SJSA1 (cell line): ENCODE data around the gene TMEM30A. TPM values are rescaled to one million over a fixed set of nuclear protein-coding genes. Genes with fewer than 3 reads are reported as not detected.

Experiments
- DNase-seq, 2 experiments: peaks; one replicate each; pipeline ENCODE4 v3.0.0-alpha.2; 2015 to 2020; ENCODE audit warnings: low spot score in 2 of 2, low read depth in 1 of 2
- H3K27ac ChIP-seq: fragments of 250-450 bp; sonication (Bioruptor Pico); 2 replicates; pipeline ENCODE4 v1.5.1; 2020; ENCODE audit warnings: mild to moderate bottlenecking, moderate library complexity
- H3K27me3 ChIP-seq: fragments of 250-450 bp; sonication (Bioruptor Pico); replicated peaks from 2 replicates; pipeline ENCODE4 v1.5.1; 2020; ENCODE audit warnings: mild to moderate bottlenecking, moderate library complexity
- H3K36me3 ChIP-seq: fragments of 250-450 bp; sonication (Bioruptor Pico); 2 replicates; pipeline ENCODE4 v1.5.1; 2020; ENCODE audit warnings: mild to moderate bottlenecking
- H3K4me1 ChIP-seq: fragments of 250-450 bp; sonication (Bioruptor Pico); replicated peaks from 2 replicates; pipeline ENCODE4 v1.6.1; 2021; ENCODE audit warnings: mild to moderate bottlenecking
- H3K4me3 ChIP-seq: fragments of 250-450 bp; sonication (Bioruptor Pico); 2 replicates; pipeline ENCODE4 v1.5.1; 2020; ENCODE audit warnings: mild to moderate bottlenecking
- H3K9me3 ChIP-seq: fragments of 250-450 bp; sonication (Bioruptor Pico); replicated peaks from 2 replicates; pipeline ENCODE4 v1.5.1; 2020; ENCODE audit warnings: mild to moderate bottlenecking
- total RNA-seq: library from RNA; depleted of rRNA; stranded (reverse); fragments of >200 nt; shearing (Covaris generic); gene quantifications from 2 replicates; pipeline ENCODE4 v1.2.3, GENCODE V29; 2014

The TMEM30A gene
- total RNA-seq, 1 experiment from 2014 or later = 253 TPM

DNA sequence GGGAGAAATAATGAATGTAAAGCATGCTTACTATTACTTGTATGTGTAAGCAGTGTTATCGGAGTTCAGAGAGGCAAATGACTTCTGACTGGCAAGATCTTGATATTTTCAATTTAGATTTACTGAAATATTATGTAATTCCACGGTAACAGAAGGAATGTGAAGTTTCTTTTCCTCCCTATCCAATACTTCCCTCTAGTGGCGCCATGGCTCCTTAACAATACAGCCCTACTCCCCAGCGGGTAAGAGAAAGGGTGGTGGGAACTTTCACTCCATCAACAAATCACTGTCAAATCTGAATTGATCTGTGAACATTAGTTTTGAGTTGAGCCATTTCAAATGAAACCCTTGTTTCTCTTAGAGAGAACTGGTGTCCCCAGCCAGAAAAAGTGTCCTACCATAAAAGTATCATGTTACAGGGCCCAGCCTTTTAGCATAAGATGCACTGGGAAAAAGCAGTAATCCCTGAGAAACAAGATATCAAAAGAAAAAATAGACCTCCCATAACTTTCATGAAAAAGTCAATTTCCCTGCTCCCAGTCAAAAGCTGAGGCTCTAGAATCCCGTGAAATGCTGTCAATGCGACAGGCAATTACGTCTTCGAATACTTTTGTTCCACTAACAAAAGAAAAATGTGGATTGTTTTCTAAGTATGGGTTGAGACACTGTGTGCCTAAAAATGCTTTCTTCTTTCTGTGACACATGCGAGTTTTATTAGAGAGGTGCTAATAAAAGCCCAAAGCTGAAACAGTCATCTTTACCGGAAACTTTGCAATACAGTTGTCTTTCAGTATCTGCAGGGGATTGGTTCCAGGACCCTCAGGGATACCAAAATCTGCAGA is 53.9 kb downstream of the TMEM30A start:
- H3K27ac ChIP-seq = no peak overlapping the region
- H3K4me1 ChIP-seq = peaks cover 19% of the 10 kb centered on the region
- H3K9me3 ChIP-seq = no peaks in the 10 kb centered on the region
- H3K4me3 ChIP-seq = no peak overlapping the region
- no peaks in the 10 kb centered on the region for H3K36me3 ChIP-seq
- peak; percentile 62 to 64 for DNase-seq
- no peaks in the 10 kb centered on the region for H3K27me3 ChIP-seq

DNA sequence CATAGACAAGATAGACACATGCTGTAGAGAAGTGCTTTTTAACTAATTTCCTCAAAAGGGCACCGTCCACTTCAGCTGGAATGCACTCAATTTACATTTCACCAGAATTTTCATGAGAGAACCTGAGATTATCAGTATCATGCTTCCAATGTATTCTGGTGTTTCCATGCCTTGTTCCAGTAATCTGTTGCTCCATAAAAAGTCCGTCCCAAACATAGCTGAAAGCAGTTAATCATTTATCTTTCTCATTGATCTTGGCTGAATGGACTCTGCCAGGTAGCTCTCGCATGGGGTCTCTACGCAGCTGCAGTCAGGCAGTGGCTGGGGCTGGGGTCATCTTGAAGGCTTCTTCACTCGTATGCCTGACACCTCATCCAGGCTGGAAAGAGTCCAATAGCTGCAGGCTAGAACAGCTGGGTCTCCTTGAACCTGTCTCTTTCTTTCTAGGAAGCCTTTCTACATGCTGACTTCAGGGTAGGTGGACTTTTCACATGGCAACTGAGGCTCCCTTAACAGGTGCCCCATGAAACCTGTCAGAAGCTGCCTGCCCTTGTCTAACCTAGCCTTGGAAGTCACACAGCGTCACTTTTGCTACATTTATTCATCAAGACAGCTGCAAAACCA is 60.2 kb downstream of the TMEM30A start:
- no peak for DNase-seq
- no peaks in the 10 kb centered on the region for H3K36me3 ChIP-seq
- no peak overlapping the region for H3K27ac ChIP-seq
- no peak overlapping the region for H3K4me3 ChIP-seq
- H3K9me3 ChIP-seq = no peaks in the 10 kb centered on the region
- H3K27me3 ChIP-seq = no peaks in the 10 kb centered on the region
- H3K4me1 ChIP-seq = peaks cover 26% of the 10 kb centered on the region

DNA sequence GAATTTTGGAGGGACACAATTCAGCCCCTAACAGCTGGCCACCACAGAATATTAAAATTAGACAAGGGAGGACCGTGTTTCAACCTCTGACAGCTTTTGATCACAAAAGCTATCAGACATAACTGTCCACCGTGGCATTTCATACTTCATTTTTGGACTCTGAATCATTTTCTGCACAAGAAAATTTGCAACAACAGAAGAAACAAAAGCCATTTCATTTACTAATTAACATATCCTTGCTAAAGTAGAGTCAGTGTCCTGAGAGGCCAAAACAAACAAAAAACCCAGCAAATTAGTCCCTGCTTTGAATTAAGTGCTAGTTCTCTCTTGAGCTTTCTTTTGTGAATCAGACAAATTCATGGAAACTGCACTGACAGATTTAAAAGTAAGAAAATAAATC is 61.2 kb downstream of the TMEM30A start:
- H3K4me3 ChIP-seq = no peak overlapping the region
- H3K4me1 ChIP-seq = peaks cover 26% of the 10 kb centered on the region
- DNase-seq = no peak

DNA sequence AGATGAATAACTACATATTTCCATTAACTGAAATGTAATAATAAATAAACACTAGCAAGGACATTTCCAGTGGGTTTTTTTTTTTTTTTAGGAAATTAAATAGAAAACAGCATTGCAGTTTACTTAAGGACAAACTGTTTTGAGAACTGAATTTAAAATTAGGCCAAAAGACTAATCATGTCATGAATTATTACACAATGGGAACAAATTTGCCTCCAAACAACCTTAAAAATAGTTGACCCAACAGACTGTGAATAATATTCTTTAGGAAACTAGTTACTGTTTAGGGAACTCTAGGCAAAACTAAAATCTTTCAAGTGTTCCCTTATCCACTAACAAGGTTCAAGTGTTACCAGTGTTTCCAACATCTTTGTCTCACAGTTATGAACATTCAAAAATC is 62.3 kb downstream of the TMEM30A start:
- H3K4me1 ChIP-seq = peaks cover 36% of the 10 kb centered on the region
- no peaks in the 10 kb centered on the region for H3K27me3 ChIP-seq
- H3K9me3 ChIP-seq = no peaks in the 10 kb centered on the region
- no peak overlapping the region for H3K27ac ChIP-seq
- no peak for DNase-seq
- no peak overlapping the region for H3K4me3 ChIP-seq
- no peaks in the 10 kb centered on the region for H3K36me3 ChIP-seq

More for the DNA sequence above, 61.2 kb downstream of the TMEM30A start:
- Histone ChIP-seq H3K9me3 (no peaks in the 10 kb centered on the region), H3K27me3 (no peaks in the 10 kb centered on the region), H3K36me3 (no peaks in the 10 kb centered on the region), H3K27ac (no peak overlapping the region)

DNA sequence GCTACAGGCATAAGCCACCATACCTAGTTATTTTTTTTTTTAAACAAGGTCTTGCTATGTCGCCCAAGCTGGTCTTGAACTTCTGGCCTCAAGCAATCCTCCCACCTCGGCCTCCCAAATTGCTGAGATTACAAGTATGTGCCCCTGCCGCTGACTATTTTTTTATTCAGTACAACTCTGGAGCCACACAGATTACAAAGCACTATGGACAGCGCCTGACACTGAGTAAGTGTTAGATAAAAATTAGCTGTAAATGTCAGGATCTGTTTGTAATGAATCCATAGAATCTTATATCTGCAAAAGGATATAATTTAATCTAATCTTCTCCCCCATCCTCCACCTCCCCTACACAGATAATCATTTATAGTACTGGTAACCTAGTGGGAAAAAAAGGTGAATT is 63.5 kb downstream of the TMEM30A start:
- peaks cover 33% of the 10 kb centered on the region for H3K4me1 ChIP-seq
- no peak overlapping the region for H3K27ac ChIP-seq
- H3K36me3 ChIP-seq = no peaks in the 10 kb centered on the region
- H3K27me3 ChIP-seq = no peaks in the 10 kb centered on the region
- no peak overlapping the region for H3K4me3 ChIP-seq
- no peak for DNase-seq
- H3K9me3 ChIP-seq = no peaks in the 10 kb centered on the region

DNA sequence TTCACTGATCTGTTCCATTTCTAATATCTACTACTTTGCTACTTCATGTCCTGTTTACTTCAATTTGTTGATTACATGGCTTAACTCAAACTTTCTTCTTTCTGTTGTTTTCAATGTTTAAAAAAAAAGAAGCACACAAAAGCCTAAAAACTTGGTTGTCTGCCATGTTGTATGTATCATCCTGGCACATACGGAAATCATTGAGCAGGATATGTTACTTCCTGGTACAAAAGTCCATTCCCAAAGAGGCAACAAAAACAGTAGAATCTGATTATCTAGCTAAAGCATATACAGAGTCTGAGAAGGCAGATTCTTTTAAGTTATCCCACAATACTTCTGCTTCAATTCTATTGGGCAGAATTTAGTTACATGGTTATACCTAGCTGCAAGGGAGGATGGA is 64.2 kb downstream of the TMEM30A start:
- Histone ChIP-seq H3K27me3 (no peaks in the 10 kb centered on the region), H3K36me3 (no peaks in the 10 kb centered on the region), H3K27ac (no peak overlapping the region), H3K9me3 (no peaks in the 10 kb centered on the region), H3K4me1 (peaks cover 30% of the 10 kb centered on the region), H3K4me3 (no peak overlapping the region)
- DNase-seq = no peak

DNA sequence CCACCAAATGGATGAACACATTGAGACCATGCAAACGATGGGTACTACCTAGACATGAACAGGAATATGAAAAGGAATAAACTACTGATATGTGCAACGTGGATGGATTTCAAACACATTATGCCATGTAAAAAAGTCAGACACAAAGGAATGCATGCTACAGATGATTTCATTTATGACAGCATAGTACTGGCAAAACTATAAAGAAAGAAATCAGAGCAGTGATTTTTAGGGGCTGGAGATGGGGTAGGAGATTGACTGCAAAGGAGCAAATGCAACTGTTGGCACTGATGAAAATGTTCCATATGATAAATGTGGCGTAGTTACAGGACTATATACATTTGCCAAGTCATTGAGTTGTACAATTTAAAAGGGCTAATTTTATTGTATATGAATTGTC is 65.3 kb downstream of the TMEM30A start:
- no peak for DNase-seq
- Histone ChIP-seq H3K27ac (no peak overlapping the region), H3K36me3 (no peaks in the 10 kb centered on the region), H3K4me1 (peaks cover 38% of the 10 kb centered on the region), H3K4me3 (no peak overlapping the region), H3K9me3 (no peaks in the 10 kb centered on the region), H3K27me3 (no peaks in the 10 kb centered on the region)

DNA sequence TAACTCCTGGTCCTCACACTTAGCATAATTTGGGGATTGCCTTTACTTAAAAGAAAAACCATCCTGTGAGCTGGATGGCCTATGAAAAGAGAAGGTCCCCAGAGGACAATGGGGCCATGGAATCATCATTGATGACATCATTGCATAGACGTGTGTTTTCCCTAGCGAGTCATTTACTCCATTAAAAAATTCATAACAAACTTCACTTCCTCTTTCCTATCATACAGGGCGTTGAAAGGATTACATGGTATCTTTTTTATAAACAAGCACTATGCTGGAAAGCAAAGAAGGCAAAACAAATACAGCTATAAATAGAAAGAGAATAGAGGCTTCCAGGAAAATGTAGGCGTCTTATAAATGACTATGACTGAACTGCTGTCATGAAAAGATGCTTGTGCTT is 67.4 kb downstream of the TMEM30A start:
- DNase-seq = peak; percentile 61 to 89
- H3K4me1 ChIP-seq = peaks cover 53% of the 10 kb centered on the region
- H3K27me3 ChIP-seq = no peaks in the 10 kb centered on the region
- H3K9me3 ChIP-seq = no peaks in the 10 kb centered on the region
- no peak overlapping the region for H3K4me3 ChIP-seq
- no peaks in the 10 kb centered on the region for H3K36me3 ChIP-seq
- H3K27ac ChIP-seq = peak overlapping the region; percentile 58

DNA sequence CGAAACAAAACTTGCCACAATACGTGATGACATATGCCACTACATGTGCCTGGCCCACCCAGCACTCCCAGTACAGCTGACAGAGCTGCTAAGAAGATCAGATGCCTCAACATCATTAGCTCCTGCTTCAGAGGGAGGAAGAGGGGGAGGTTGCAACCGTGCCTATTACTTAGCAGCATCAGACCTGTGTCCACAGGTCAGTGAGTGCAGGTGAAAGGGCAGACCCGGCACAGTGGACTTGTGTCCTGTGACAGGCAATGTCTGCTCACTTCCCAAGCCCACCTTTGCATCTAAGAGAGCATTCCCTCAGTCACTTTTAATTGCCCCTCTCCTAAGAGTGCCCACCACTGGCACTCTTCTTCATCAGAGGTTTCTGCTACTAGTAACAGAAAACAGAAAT is 69.3 kb downstream of the TMEM30A start:
- Histone ChIP-seq H3K27me3 (no peaks in the 10 kb centered on the region), H3K4me3 (no peak overlapping the region), H3K36me3 (no peaks in the 10 kb centered on the region), H3K9me3 (no peaks in the 10 kb centered on the region), H3K4me1 (peaks cover 68% of the 10 kb centered on the region), H3K27ac (no peak overlapping the region)
- no peak for DNase-seq

DNA sequence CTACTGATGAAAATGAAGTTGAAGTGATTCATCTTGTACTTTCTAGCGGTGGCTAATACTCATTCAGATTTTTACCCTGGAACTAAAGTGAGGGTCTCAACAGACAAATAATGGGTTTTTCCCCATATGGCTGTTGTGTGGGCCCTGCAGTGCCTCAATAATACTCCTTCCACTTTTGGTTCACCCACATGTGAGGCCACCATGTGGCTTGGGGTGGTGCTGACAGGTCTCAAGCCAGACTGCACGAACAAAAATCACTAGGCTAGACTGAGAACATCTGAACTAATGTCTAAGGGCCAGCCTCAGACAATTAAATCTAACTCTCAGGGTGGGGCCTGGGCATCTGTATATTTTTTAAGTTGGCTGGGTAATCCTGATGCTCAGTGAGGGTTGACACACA is 70.9 kb downstream of the TMEM30A start:
- Histone ChIP-seq H3K36me3 (no peaks in the 10 kb centered on the region), H3K27me3 (no peaks in the 10 kb centered on the region), H3K4me3 (no peak overlapping the region), H3K27ac (peak overlapping the region; percentile 64), H3K4me1 (peaks cover 66% of the 10 kb centered on the region), H3K9me3 (no peaks in the 10 kb centered on the region)
- no peak for DNase-seq

DNA sequence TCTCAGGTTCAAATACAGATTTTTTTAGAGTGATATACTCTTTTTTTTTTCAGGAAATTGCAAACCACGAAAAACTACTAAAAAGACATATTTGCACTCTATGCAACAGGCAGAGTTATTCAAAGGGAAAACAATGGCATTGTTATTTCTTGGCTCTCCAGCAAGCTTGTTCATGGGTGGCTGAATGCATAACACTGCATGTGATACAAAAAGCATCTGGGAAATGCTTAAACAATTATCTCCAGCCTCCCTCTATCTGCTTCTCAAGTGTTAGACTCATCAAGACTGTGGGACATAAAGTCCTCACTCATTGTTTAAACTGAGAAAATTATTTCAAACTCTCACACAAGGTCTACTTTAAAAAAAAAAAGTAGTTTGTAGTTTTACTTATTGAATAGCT is 71.5 kb downstream of the TMEM30A start:
- Histone ChIP-seq H3K36me3 (no peaks in the 10 kb centered on the region), H3K4me1 (peaks cover 70% of the 10 kb centered on the region), H3K27me3 (no peaks in the 10 kb centered on the region), H3K4me3 (no peak overlapping the region), H3K9me3 (no peaks in the 10 kb centered on the region), H3K27ac (peak overlapping the region; percentile 64)
- DNase-seq = peak in 1 of 2 experiments; percentile 70

DNA sequence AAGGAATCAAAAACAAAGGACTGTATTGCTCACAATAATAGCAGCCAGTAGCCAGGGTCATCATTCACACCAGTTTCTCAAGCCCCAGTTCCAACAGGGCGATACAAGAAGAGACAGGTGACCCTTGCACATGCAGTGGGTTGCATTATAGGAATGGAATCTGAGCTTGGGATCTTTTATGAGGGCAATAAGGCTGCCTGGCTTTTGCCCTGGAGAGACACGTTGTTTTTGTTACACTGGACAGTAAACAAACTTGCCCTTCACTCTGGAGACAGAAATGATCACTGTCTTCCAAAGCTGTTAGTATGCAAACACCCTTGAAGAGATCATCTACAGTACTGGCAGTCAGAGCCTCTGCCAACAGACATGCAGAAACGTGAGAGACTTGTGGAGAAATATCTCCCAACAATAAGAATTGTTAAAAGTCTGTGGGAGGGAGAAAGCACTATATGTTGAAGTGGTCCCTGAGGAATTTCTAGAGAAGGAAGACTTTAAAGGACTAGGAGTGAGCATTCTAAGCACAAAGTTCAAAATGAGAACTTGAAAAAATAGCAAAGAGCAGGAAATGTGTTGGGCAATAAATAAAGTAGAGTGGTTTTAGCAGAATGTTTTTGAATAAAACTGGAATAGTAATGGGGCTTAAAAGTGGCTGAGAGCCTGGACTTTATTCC is 72.5 kb downstream of the TMEM30A start:
- no peaks in the 10 kb centered on the region for H3K36me3 ChIP-seq
- H3K9me3 ChIP-seq = no peaks in the 10 kb centered on the region
- no peak overlapping the region for H3K4me3 ChIP-seq
- peak in 1 of 2 experiments; percentile 42 for DNase-seq
- 0 out of 2 replicates have a peak overlapping the region, but pooled peaks have one; percentile 5 for H3K27ac ChIP-seq
- H3K4me1 ChIP-seq = peaks cover 61% of the 10 kb centered on the region
- H3K27me3 ChIP-seq = no peaks in the 10 kb centered on the region

DNA sequence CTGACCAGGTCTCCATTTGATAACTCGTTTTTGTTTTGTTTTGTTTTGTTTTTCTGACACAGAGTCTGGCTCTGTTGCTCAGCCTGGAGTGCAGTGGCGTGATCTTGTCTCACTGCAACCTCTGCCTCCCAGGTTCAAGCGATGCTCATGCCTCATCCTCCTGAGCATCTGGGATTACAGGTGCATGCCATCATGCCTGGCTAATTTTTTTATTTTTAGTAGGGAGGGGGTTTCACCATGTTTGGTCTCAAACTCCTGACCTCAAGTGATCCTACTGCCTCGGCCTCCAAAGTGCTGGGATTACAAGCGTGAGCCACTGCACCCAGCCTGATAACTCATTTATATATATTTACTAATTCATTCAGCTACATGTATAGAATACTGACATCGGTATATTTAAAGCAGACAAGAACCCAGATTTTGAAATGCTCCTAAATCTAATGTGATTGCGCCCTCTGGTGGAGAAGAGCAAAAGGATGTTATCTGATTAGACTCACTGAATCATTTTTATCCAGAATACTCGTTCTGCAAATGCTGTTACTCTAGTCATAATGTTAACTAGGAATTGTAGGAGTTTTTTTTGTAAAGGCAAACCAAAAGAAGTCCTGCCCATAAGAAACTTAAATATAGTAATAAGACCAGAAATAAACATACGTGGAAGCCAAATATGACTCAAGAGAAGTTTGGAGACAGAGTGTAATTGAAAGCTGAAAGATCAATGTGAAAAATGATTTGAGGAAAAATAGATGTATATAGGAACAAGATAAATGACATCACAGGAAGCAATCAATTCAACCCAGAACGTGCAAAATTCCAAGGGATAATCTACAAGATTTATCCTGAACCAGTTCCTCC is 73.5 kb downstream of the TMEM30A start:
- DNase-seq = peak; percentile 37 to 55
- Histone ChIP-seq H3K27me3 (no peaks in the 10 kb centered on the region), H3K36me3 (no peaks in the 10 kb centered on the region), H3K4me3 (no peak overlapping the region), H3K9me3 (no peaks in the 10 kb centered on the region), H3K4me1 (peaks cover 60% of the 10 kb centered on the region), H3K27ac (no peak overlapping the region)
